BE2C (cell line): Measurements from ENCODE around the gene TTI1.

ENCODE experiments used
- DNase-seq: peaks from one replicate; pipeline ENCODE4 v3.0.0-alpha.2; 2020
- H3K27me3 ChIP-seq: fragments of 250-450 bp; sonication (Bioruptor Pico); 2 replicates; pipeline ENCODE4 v1.5.1; 2020; ENCODE audit warnings: mild to moderate bottlenecking
- H3K36me3 ChIP-seq: fragments of 250-450 bp; sonication (Bioruptor Pico); 2 replicates; pipeline ENCODE4 v1.5.1; 2020; ENCODE audit warnings: mild to moderate bottlenecking
- H3K4me1 ChIP-seq: fragments of 250-450 bp; sonication (Bioruptor Pico); 2 replicates; pipeline ENCODE4 v1.5.1; 2020
- H3K4me3 ChIP-seq: 2 replicates; pipeline ENCODE4 v1.5.1; 2011; ENCODE audit warnings: low read depth, low read length
- H3K9me3 ChIP-seq: fragments of 250-450 bp; sonication (Bioruptor Pico); 2 replicates; pipeline ENCODE4 v1.5.1; 2020
- CTCF ChIP-seq: IDR thresholded peaks from 2 replicates; pipeline ENCODE4 v1.5.1; 2012; ENCODE audit warnings: mild to moderate bottlenecking, low read depth, low read length

Gene TTI1

DNA sequence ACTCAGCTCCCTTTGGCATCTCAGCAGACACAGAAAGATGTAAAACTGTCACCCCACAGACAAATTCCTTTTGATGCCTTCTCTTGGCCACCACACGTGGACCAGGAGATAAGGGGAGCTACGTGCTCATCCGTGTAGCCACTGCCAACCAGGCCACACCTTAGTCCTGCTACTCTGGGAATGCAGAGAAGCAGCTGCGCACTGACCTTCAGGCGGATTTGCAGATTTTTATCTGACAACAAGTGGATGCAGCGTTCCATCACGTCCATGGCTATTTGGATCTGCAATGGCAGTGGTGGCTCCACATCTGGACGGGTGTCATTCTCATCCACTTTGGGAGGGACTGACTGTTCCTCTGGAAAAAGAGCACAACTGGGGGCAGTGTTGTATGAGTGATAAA is 30.8 kb downstream of the TTI1 start:
- Histone ChIP-seq H3K4me1 (peaks cover 7% of the 10 kb centered on the region), H3K9me3 (no peaks in the 10 kb centered on the region), H3K4me3 (no peak overlapping the region), H3K27me3 (no peaks in the 10 kb centered on the region), H3K36me3 (peaks cover 52% of the 10 kb centered on the region)
- no peak for TF ChIP-seq CTCF
- no peak for DNase-seq

GRCh38 chr20:38001981-38002380 is 31.3 kb downstream of the TTI1 start:
- Histone ChIP-seq H3K4me1 (peaks cover 4% of the 10 kb centered on the region), H3K4me3 (no peak overlapping the region), H3K9me3 (no peaks in the 10 kb centered on the region), H3K36me3 (peaks cover 52% of the 10 kb centered on the region), H3K27me3 (no peaks in the 10 kb centered on the region)
- DNase-seq = no peak
- no peak for TF ChIP-seq CTCF

GRCh38 chr20:38001173-38001875 is 31.9 kb downstream of the TTI1 start:
- no peak for DNase-seq
- Histone ChIP-seq H3K36me3 (peaks cover 54% of the 10 kb centered on the region), H3K27me3 (no peaks in the 10 kb centered on the region), H3K4me1 (peaks cover 4% of the 10 kb centered on the region), H3K4me3 (no peak overlapping the region), H3K9me3 (no peaks in the 10 kb centered on the region)
- no peak for TF ChIP-seq CTCF

- H3K4me3 ChIP-seq = no peak overlapping the region
- H3K4me1 ChIP-seq = peaks cover 4% of the 10 kb centered on the region
- peaks cover 57% of the 10 kb centered on the region for H3K36me3 ChIP-seq
- DNase-seq = no peak
- no peaks in the 10 kb centered on the region for H3K9me3 ChIP-seq
- no peak for TF ChIP-seq CTCF
- no peaks in the 10 kb centered on the region for H3K27me3 ChIP-seq
Measured at GRCh38 chr20:38000293-38000692, 33.0 kb downstream of the TTI1 start.

GRCh38 chr20:37999526-38000263 is 33.6 kb downstream of the TTI1 start:
- Histone ChIP-seq H3K4me3 (no peak overlapping the region), H3K27me3 (no peaks in the 10 kb centered on the region), H3K4me1 (peaks cover 4% of the 10 kb centered on the region), H3K9me3 (no peaks in the 10 kb centered on the region), H3K36me3 (peaks cover 61% of the 10 kb centered on the region)
- TF ChIP-seq CTCF = no peak
- DNase-seq = no peak

GRCh38 chr20:37997516-37997915 is 35.7 kb downstream of the TTI1 start:
- Histone ChIP-seq H3K9me3 (no peaks in the 10 kb centered on the region), H3K4me1 (peaks cover 4% of the 10 kb centered on the region), H3K4me3 (no peak overlapping the region), H3K27me3 (no peaks in the 10 kb centered on the region), H3K36me3 (peaks cover 61% of the 10 kb centered on the region)
- DNase-seq = no peak
- TF ChIP-seq CTCF = no peak
